OCI-LY1 (cell line): ENCODE data around the gene IL1RAPL1.

Source experiments
- H2AFZ ChIP-seq: fragments of 200-600 bp; sonication (generic), shearing (Covaris generic); 2 replicates; pipeline ENCODE4 v1.6.0; 2014; ENCODE audit warnings: antibody characterized with exemption, mild to moderate bottlenecking, low read length
- H3F3A ChIP-seq: fragments of 200-600 bp; sonication (generic), shearing (Covaris generic); 2 replicates; pipeline ENCODE4 v1.6.0; 2014; ENCODE audit warnings: mild to moderate bottlenecking, antibody characterized with exemption, low read length, moderate library complexity; ENCODE audit not compliant: insufficient read depth
- H3K27ac ChIP-seq: fragments of 200-600 bp; sonication (generic); 2 replicates; pipeline ENCODE4 v1.5.1; 2014; ENCODE audit warnings: low read length, mixed run types, mild to moderate bottlenecking, low read depth; ENCODE audit not compliant: poor library complexity, severe bottlenecking
- H3K27me3 ChIP-seq: fragments of 200-600 bp; sonication (generic); 2 replicates; pipeline ENCODE4 v1.6.0; 2014; ENCODE audit warnings: antibody characterized with exemption, mild to moderate bottlenecking, low read length, moderate library complexity; ENCODE audit not compliant: insufficient read depth
- H3K36me3 ChIP-seq: fragments of 200-600 bp; sonication (generic); 2 replicates; pipeline ENCODE4 v1.6.1; 2014; ENCODE audit warnings: mild to moderate bottlenecking, antibody characterized with exemption, low read length, moderate library complexity, mixed read lengths; ENCODE audit not compliant: insufficient read depth
- H3K4me1 ChIP-seq: fragments of 200-600 bp; sonication (generic); 2 replicates; pipeline ENCODE4 v1.5.1; 2014; ENCODE audit warnings: mild to moderate bottlenecking, low read length, moderate library complexity; ENCODE audit not compliant: insufficient read depth, severe bottlenecking
- H3K4me2 ChIP-seq: fragments of 200-600 bp; sonication (generic), shearing (Covaris generic); 2 replicates; pipeline ENCODE4 v1.6.1; 2014; ENCODE audit warnings: low read length
- H3K4me3 ChIP-seq: fragments of 200-600 bp; sonication (generic); 2 replicates; pipeline ENCODE4 v1.5.1; 2014; ENCODE audit warnings: low read length, low read depth, mild to moderate bottlenecking, mixed read lengths; ENCODE audit not compliant: poor library complexity, severe bottlenecking
- H3K79me2 ChIP-seq: fragments of 200-600 bp; shearing (Covaris generic); 2 replicates; pipeline ENCODE4 v1.6.1; 2016; ENCODE audit warnings: mixed run types, low read length, mixed read lengths; ENCODE audit not compliant: insufficient read depth
- H3K9ac ChIP-seq: fragments of 200-600 bp; sonication (generic), shearing (Covaris generic); 2 replicates; pipeline ENCODE4 v1.6.1; 2014; ENCODE audit warnings: mild to moderate bottlenecking, low read length, mixed read lengths
- H3K9me2 ChIP-seq: fragments of 200-600 bp; sonication (generic), shearing (Covaris generic); 2 replicates; pipeline ENCODE4 v1.6.1; 2014; ENCODE audit warnings: low read depth, mild to moderate bottlenecking, low read length, mixed read lengths
- H3K9me3 ChIP-seq: fragments of 200-600 bp; shearing (Covaris generic); 2 replicates; pipeline ENCODE4 v1.6.1; 2014; ENCODE audit warnings: low read length, mixed read lengths
- H4K20me1 ChIP-seq: fragments of 200-600 bp; sonication (generic), shearing (Covaris generic); 2 replicates; pipeline ENCODE4 v1.6.0; 2016; ENCODE audit warnings: mild to moderate bottlenecking, low read length; ENCODE audit not compliant: insufficient read depth
- EZH2 ChIP-seq: fragments of 200-600 bp; sonication (generic), shearing (Covaris generic); IDR thresholded peaks from 2 replicates; pipeline ENCODE4 v1.8.0; 2017; ENCODE audit warnings: borderline replicate concordance, mixed run types, mild to moderate bottlenecking, antibody characterized with exemption, low read length, moderate library complexity, mixed read lengths
- TF ChIP-seq, protein P1 (sequence below): fragments of 200-600 bp; sonication (generic), shearing (Covaris generic); IDR thresholded peaks from 2 replicates; pipeline ENCODE4 v1.5.1; 2017; ENCODE audit warnings: mild to moderate bottlenecking, antibody characterized with exemption, low read length, moderate library complexity, mixed read lengths

The IL1RAPL1 gene

DNA sequence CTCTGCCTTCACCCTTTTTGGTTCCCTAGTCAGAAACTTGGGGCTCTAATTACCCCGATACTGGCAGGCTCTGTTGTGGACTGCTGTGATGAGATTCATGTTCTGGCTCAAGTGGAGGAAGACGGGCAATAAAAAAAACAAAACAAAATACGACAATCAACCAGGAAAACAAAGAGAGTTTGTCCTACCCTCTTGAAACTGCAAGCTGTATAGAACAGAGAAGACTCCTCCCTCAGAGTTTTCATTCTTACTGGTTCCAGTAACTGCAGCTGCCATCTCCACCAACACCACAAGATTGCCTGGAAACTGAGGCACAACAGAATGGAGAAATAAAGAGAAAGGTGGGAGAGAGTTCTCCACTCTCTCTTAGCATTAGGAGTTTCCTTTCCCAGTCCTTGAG, 11.1 kb upstream of the IL1RAPL1 start:
- TF ChIP-seq EZH2 = no peak
- TF ChIP-seq, protein P1, sequence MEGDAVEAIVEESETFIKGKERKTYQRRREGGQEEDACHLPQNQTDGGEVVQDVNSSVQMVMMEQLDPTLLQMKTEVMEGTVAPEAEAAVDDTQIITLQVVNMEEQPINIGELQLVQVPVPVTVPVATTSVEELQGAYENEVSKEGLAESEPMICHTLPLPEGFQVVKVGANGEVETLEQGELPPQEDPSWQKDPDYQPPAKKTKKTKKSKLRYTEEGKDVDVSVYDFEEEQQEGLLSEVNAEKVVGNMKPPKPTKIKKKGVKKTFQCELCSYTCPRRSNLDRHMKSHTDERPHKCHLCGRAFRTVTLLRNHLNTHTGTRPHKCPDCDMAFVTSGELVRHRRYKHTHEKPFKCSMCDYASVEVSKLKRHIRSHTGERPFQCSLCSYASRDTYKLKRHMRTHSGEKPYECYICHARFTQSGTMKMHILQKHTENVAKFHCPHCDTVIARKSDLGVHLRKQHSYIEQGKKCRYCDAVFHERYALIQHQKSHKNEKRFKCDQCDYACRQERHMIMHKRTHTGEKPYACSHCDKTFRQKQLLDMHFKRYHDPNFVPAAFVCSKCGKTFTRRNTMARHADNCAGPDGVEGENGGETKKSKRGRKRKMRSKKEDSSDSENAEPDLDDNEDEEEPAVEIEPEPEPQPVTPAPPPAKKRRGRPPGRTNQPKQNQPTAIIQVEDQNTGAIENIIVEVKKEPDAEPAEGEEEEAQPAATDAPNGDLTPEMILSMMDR = no peak
- Histone ChIP-seq H3F3A (no peaks in the 10 kb centered on the region), H3K27ac (no peak overlapping the region), H3K9me3 (no peaks in the 10 kb centered on the region), H3K9me2 (no peaks in the 10 kb centered on the region), H3K9ac (no peak overlapping the region), H3K4me3 (no peak overlapping the region), H3K36me3 (no peaks in the 10 kb centered on the region), H4K20me1 (no peaks in the 10 kb centered on the region), H3K4me1 (no peaks in the 10 kb centered on the region), H3K79me2 (no peaks in the 10 kb centered on the region), H3K4me2 (no peak overlapping the region), H3K27me3 (no peaks in the 10 kb centered on the region), H2AFZ (no peak overlapping the region)

DNA sequence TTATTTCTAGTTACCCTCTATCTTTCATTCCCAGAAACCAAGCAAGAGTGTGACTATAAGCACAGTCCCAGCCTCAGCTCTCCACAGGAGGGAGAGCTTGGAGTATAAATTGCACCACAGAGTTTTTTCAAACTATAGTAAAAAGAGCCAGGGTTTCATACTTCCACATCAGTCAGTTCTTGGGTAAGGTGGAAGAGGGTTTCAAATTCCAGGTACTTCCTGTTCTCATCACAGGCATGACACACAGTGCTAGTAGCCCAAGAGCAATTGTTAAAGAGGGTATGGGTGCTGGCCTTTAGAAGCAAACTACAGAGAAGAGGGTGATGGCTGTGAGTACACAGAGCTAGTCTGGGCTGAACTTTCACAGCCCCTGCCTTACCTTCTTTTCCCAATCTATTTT, 5.7 kb upstream of the IL1RAPL1 start:
- Histone ChIP-seq H3K27me3 (no peaks in the 10 kb centered on the region), H4K20me1 (no peaks in the 10 kb centered on the region), H2AFZ (no peak overlapping the region), H3K79me2 (no peaks in the 10 kb centered on the region), H3K9ac (no peak overlapping the region), H3K4me1 (no peaks in the 10 kb centered on the region), H3K4me3 (no peak overlapping the region), H3K9me2 (no peaks in the 10 kb centered on the region), H3F3A (no peaks in the 10 kb centered on the region), H3K4me2 (no peak overlapping the region), H3K9me3 (no peaks in the 10 kb centered on the region), H3K36me3 (no peaks in the 10 kb centered on the region), H3K27ac (no peak overlapping the region)
- no peak for TF ChIP-seq EZH2
- TF ChIP-seq, protein P1 = no peak

DNA sequence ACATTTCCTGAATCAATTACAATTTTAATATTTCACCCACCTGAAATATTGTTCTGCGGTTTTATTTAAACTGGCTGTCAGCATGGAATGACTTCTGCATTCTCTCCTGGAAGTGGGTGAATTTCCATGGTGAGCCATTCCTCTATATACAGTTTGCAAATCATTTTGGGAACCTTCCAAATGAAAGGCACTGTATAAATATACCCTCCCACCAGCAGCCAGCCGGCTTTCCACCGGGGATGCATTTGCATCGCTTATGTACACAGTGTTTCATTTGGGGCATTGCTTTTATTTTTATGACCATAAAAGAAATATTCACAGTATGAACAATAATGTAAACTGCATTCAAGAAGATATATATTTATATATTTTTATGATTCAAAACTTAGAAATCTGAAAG, 4.7 kb upstream of the IL1RAPL1 start:
- Histone ChIP-seq H2AFZ (no peak overlapping the region), H3K27me3 (no peaks in the 10 kb centered on the region), H3K4me3 (no peak overlapping the region), H3K4me2 (no peak overlapping the region), H3K4me1 (no peaks in the 10 kb centered on the region), H3K9me2 (no peaks in the 10 kb centered on the region), H3K79me2 (no peaks in the 10 kb centered on the region), H4K20me1 (no peaks in the 10 kb centered on the region), H3K36me3 (no peaks in the 10 kb centered on the region), H3K9me3 (no peaks in the 10 kb centered on the region), H3K27ac (no peak overlapping the region), H3K9ac (no peak overlapping the region), H3F3A (no peaks in the 10 kb centered on the region)
- TF ChIP-seq, protein P1 = no peak
- no peak for TF ChIP-seq EZH2
